HepG2 (cell line): ENCODE data around the gene XDH. TPM values are rescaled to one million over a fixed set of nuclear protein-coding genes. Genes with fewer than 3 reads are reported as not detected.

ENCODE experiments used
- ATAC-seq: fragments of 200-7000 bp; cut with Tn5 transposase; 3 replicates; pipeline ENCODE4 v1.9.1; 2020; ENCODE audit warnings: mild to moderate bottlenecking, moderate library complexity
- BruUV-seq: library from RNA; stranded (reverse); fragments of 400-500 nt; replicated peaks from 2 replicates; lab custom pipeline; 2021; lab: Mats Ljungman, UMichigan
- CTCF ChIA-PET: fragments of 300-600 bp; formaldehyde crosslinking; extraction: SDS; loops from one replicate; lab custom pipeline; 2021; ENCODE audit warnings: low total read pairs, inconsistent platforms, low intra/inter-chr PET ratio; lab: Yijun Ruan, JAX
- POLR2A ChIA-PET: fragments of 350-600 bp; sonication (Branson Sonifier 250); formaldehyde crosslinking; loops from one replicate; lab custom pipeline; 2020; ENCODE audit warnings: antibody characterized with exemption, inconsistent platforms; lab: Yijun Ruan, JAX
- DNase-seq: peaks from one replicate; pipeline ENCODE4 v3.0.0-alpha.2; 2015; ENCODE audit warnings: low spot score
- FAIRE-seq: peaks from 3 replicates; lab custom pipeline; 2011; peaks lifted over from hg19 to GRCh38; lab: Jason Lieb, UNC
- H2AFZ ChIP-seq: one replicate; pipeline ENCODE4 v1.6.1; 2011; ENCODE audit warnings: low read length, inconsistent platforms
- H3K27ac ChIP-seq: fragments of 300-600 bp; 3 replicates; pipeline ENCODE4 v1.8.0; 2011; ENCODE audit warnings: mixed run types, mild to moderate bottlenecking, mixed read lengths, low read length, inconsistent platforms; ENCODE audit not compliant: insufficient read depth; ENCODE audit errors: extremely low read length
- H3K27me3 ChIP-seq, 2 experiments: fragments of 200-600 bp in 1 of 2; 2 replicates in 1 of 2; 3 replicates in 1 of 2; pipeline versions ENCODE4 v1.6.0 to v1.8.0; 2011; ENCODE audit warnings: low read length in 2 of 2, mild to moderate bottlenecking in 2 of 2, moderate library complexity in 2 of 2, inconsistent platforms in 1 of 2; ENCODE audit not compliant: insufficient read depth in 2 of 2, control insufficient read depth in 1 of 2
- H3K36me3 ChIP-seq, 2 experiments: fragments of 200-600 bp in 1 of 2; replicated peaks in 1 of 2; 2 replicates in 1 of 2; 3 replicates in 1 of 2; pipeline versions ENCODE4 v1.5.1 to v1.8.0; 2011; ENCODE audit warnings: low read length in 2 of 2, inconsistent platforms in 1 of 2; ENCODE audit not compliant: insufficient read depth in 2 of 2, control insufficient read depth in 1 of 2
- H3K4me1 ChIP-seq: 2 replicates; pipeline ENCODE4 v1.5.1; 2012; ENCODE audit warnings: low read length, inconsistent platforms; ENCODE audit not compliant: insufficient read depth
- H3K4me2 ChIP-seq: 2 replicates; pipeline ENCODE4 v1.6.0; 2011; ENCODE audit warnings: low read depth, low read length, inconsistent platforms
- H3K4me3 ChIP-seq, 3 experiments: fragments of 200-600 bp in 1 of 3; sonication (generic), shearing (Covaris generic) in 1 of 3; replicated peaks in 1 of 3; 2 replicates each; pipeline ENCODE4 v1.5.1; 2011 to 2016; ENCODE audit warnings: low read length in 3 of 3, inconsistent platforms in 2 of 3, low read depth in 2 of 3, mild to moderate bottlenecking in 2 of 3, control low read depth in 1 of 3, mixed read lengths in 1 of 3; ENCODE audit not compliant: insufficient read depth in 1 of 3
- H3K79me2 ChIP-seq: one replicate; pipeline ENCODE4 v1.6.1; 2011; ENCODE audit warnings: low read length, inconsistent platforms; ENCODE audit not compliant: insufficient read depth
- H3K9ac ChIP-seq: 2 replicates; pipeline ENCODE4 v1.6.0; 2011; ENCODE audit warnings: mild to moderate bottlenecking, low read depth, low read length, inconsistent platforms; ENCODE audit not compliant: insufficient read depth
- H3K9me3 ChIP-seq: 2 replicates; pipeline ENCODE4 v1.5.1; 2012; ENCODE audit warnings: mild to moderate bottlenecking, low read length
- H4K20me1 ChIP-seq: 2 replicates; pipeline ENCODE4 v1.6.0; 2011; ENCODE audit warnings: inconsistent platforms, mild to moderate bottlenecking, low read length, moderate library complexity; ENCODE audit not compliant: insufficient read depth
- ETV6 ChIP-seq: sonication (generic); formaldehyde crosslinking; conservative IDR thresholded peaks from 2 replicates; pipeline ENCODE4 v1.4.0; 2020; ENCODE audit warnings: missing genetic modification reagents
- NFYC ChIP-seq: IDR thresholded peaks from 2 replicates; pipeline ENCODE4 v1.6.1; 2016; ENCODE audit warnings: missing genetic modification reagents, missing compliant biosample characterization
- SRF ChIP-seq: IDR thresholded peaks from 2 replicates; pipeline ENCODE4 v1.6.1; 2011; ENCODE audit warnings: mild to moderate bottlenecking, low read depth, low read length, moderate library complexity
- ZFP82 ChIP-seq: sonication (generic); formaldehyde crosslinking; IDR thresholded peaks from 2 replicates; pipeline ENCODE4 v1.5.1; 2020; ENCODE audit warnings: mild to moderate bottlenecking, missing genetic modification reagents, borderline replicate concordance
- ZNF782 ChIP-seq: sonication (generic); formaldehyde crosslinking; IDR thresholded peaks from 2 replicates; pipeline ENCODE4 v1.4.0; 2020; ENCODE audit warnings: missing genetic modification reagents, mild to moderate bottlenecking, borderline replicate concordance
- WGBS: methylation state at CpG from one replicate; pipeline ENCODE4 v1.1.6; 2017; ENCODE audit warnings: low lambda C conversion rate; 5-methylcytosine and 5-hydroxymethylcytosine counted together
- in situ Hi-C: cut with HindIII; loops from 2 replicates; pipeline ENCODE4 v1.10.0; 2017; ENCODE audit warnings: low pct_unique_long_range_greater_than_20kb; ENCODE audit not compliant: extremely low pct_ligation_motif_present
- intact Hi-C: fragments of 100-400 bp; cut with micrococcal nuclease; formaldehyde crosslinking; loops from one replicate; pipeline ENCODE4 v1.10.0; 2022; ENCODE audit not compliant: unreplicated experiment
- polyA plus RNA-seq, 8 experiments: library from polyadenylated mRNA; depleted of rRNA in 3 of 8; stranded (reverse) in 7 of 8; unstranded in 1 of 8; fragments of >200 nt; fragmentation: Illumina TruSeq in 4 of 8; extraction: Trizol in 4 of 8; gene quantifications; 2 replicates each; pipeline versions ENCODE4 v1.2.1 to v1.2.3, GENCODE V29; 2011 to 2016; ENCODE audit warnings: low read depth in 4 of 8, missing spikeins in 1 of 8, mixed read lengths in 1 of 8; ENCODE audit not compliant: insufficient read depth in 1 of 8
- total RNA-seq, 5 experiments: library from RNA; depleted of rRNA; stranded (reverse); fragments of >200 nt; fragmentation: Illumina TruSeq; extraction: Trizol; gene quantifications; 2 replicates each; pipeline ENCODE4 v1.2.3, GENCODE V29; 2016; ENCODE audit warnings: low read depth in 1 of 5

XDH gene
- total and polyA plus RNA-seq, 2 of the 13 experiments (the other 11 are each of a cell fraction or from before 2014, with no cell fraction given), result not detected

- DNase-seq, result no peak
- H3K9me3 ChIP-seq, result no peaks in the 10 kb centered on the region
- H3K9ac ChIP-seq, result no peak overlapping the region
- no peak overlapping the region for H2AFZ ChIP-seq
- no peaks in the 10 kb centered on the region for H4K20me1 ChIP-seq
- POLR2A ChIA-PET, result no interaction called here
- H3K27ac ChIP-seq, result no peak overlapping the region
- H3K79me2 ChIP-seq, result no peaks in the 10 kb centered on the region
- TF ChIP-seq ETV6 (CRISPR knock-in tag) (no peak), ZFP82 (CRISPR knock-in tag) (no peak), NFYC (CRISPR knock-in tag) (no peak), SRF (no peak), ZNF782 (CRISPR knock-in tag) (no peak)
- TF ChIP-seq, all 625 proteins: peak for 0
- no peaks in the 10 kb centered on the region for H3K27me3 ChIP-seq
- no peak for FAIRE-seq
- in situ Hi-C loops, result no loop called here
- no peak overlapping the region for H3K4me3 ChIP-seq
- BruUV-seq, result no TSS peak
- 15% methylated on average over 4 of the region's 4 CpGs for WGBS
- no peak overlapping the region for H3K4me2 ChIP-seq
- H3K36me3 ChIP-seq, result no peaks in the 10 kb centered on the region
- H3K4me1 ChIP-seq, result no peaks in the 10 kb centered on the region
- no peak for ATAC-seq
- CTCF ChIA-PET, result no interaction called here
- intact Hi-C loops, result no loop called here
These were observed 128.3 kb downstream of the XDH start for GRCh38 chr2:31286230-31286629.

Other genes starting within 250 kb of the XDH start
- gene CAPN14, start 197.2 kb downstream of the XDH start, total RNA-seq (2016; rRNA removed; fragmentation: Illumina TruSeq; extraction: Trizol), result not detected in 2 replicates
- not detected in 2 replicates for gene CAPN14, start 197.2 kb downstream of the XDH start, polyA plus RNA-seq (2011; rRNA removed)
- gene EHD3, start 180.6 kb downstream of the XDH start, total RNA-seq (2016; rRNA removed; fragmentation: Illumina TruSeq; extraction: Trizol), result 0.69 and 0.70 TPM in 2 replicates
- 0.20 and 0.27 TPM in 2 replicates for gene EHD3, start 180.6 kb downstream of the XDH start, polyA plus RNA-seq (2011; rRNA removed)
- gene SRD5A2, start 166.2 kb upstream of the XDH start, total RNA-seq (2016; rRNA removed; fragmentation: Illumina TruSeq; extraction: Trizol), result not detected in 2 replicates
- gene SRD5A2, start 166.2 kb upstream of the XDH start, polyA plus RNA-seq (2011; rRNA removed), result 0.01 and 0.04 TPM in 2 replicates